Stimulated activated effector memory CD8-positive, alpha-beta T cell treated with anti-CD3 and anti-CD28 coated beads, Interleukin-12 subunit alpha, Interleukin-12 subunit beta, amount 100 ng/mL, for 72 hours (primary cell): ENCODE measurements around the gene HEBP2.

Experiments
- ATAC-seq: fragments of 150-1000 bp; cut with Tn5 transposase; 2 replicates; pipeline ENCODE4 v1.10.0; 2021
- DNase-seq, 2 donors: peaks; one replicate each; pipeline ENCODE4 v3.0.0; 2021 to 2022; ENCODE audit warnings: low spot score in 2 of 2
- H3K27ac Mint-ChIP-seq: one replicate; pipeline ENCODE4 v1.8.0; 2022; ENCODE audit warnings: mild to moderate bottlenecking, mixed read lengths
- H3K36me3 Mint-ChIP-seq: one replicate; pipeline ENCODE4 v1.8.0; 2022; ENCODE audit warnings: mild to moderate bottlenecking, mixed read lengths
- H3K4me1 Mint-ChIP-seq: one replicate; pipeline ENCODE4 v1.8.0; 2022; ENCODE audit warnings: mixed read lengths
- H3K4me3 Mint-ChIP-seq: one replicate; pipeline ENCODE4 v1.8.0; 2022; ENCODE audit warnings: mild to moderate bottlenecking, mixed read lengths
- H3K9me3 Mint-ChIP-seq: one replicate; pipeline ENCODE4 v1.8.0; 2022; ENCODE audit warnings: mixed read lengths

The HEBP2 gene

GRCh38 chr6:138427701-138428100 is 23.7 kb downstream of the HEBP2 start:
- Mint-ChIP-seq H3K36me3 (no peaks in the 10 kb centered on the region), H3K27ac (no peak overlapping the region), H3K4me3 (no peak overlapping the region), H3K9me3 (no peaks in the 10 kb centered on the region), H3K4me1 (no peaks in the 10 kb centered on the region)
- no peak for DNase-seq
- ATAC-seq: no peak

- no peaks in the 10 kb centered on the region for H3K4me1 Mint-ChIP-seq
- ATAC-seq (peak; percentile 53), DNase-seq (no peak)
- no peaks in the 10 kb centered on the region for H3K36me3 Mint-ChIP-seq
- H3K9me3 Mint-ChIP-seq: no peaks in the 10 kb centered on the region
- no peak overlapping the region for H3K4me3 Mint-ChIP-seq
- no peak overlapping the region for H3K27ac Mint-ChIP-seq
Measured at GRCh38 chr6:138428944-138429598, 25.0 kb downstream of the HEBP2 start.

DNA sequence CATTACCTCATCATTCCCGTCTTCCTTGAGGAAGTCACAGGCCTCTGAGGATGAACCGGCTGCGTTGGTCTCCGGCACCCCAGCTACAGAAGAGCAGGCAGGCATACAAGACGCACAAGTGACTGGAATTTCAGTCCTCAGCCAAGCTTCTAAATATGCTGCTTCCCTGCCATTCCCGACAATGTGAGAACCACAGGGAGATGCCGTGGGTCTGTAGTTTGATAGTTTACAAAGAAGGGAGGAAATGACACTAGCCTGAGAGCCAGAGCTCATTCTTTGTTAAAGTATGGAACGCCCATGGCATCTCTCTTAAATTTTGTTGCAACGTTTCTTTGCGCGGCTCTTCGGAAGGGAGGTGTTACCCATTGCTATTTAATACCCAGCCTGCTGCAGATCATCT is 25.7 kb downstream of the HEBP2 start:
- H3K27ac Mint-ChIP-seq: no peak overlapping the region

DNA sequence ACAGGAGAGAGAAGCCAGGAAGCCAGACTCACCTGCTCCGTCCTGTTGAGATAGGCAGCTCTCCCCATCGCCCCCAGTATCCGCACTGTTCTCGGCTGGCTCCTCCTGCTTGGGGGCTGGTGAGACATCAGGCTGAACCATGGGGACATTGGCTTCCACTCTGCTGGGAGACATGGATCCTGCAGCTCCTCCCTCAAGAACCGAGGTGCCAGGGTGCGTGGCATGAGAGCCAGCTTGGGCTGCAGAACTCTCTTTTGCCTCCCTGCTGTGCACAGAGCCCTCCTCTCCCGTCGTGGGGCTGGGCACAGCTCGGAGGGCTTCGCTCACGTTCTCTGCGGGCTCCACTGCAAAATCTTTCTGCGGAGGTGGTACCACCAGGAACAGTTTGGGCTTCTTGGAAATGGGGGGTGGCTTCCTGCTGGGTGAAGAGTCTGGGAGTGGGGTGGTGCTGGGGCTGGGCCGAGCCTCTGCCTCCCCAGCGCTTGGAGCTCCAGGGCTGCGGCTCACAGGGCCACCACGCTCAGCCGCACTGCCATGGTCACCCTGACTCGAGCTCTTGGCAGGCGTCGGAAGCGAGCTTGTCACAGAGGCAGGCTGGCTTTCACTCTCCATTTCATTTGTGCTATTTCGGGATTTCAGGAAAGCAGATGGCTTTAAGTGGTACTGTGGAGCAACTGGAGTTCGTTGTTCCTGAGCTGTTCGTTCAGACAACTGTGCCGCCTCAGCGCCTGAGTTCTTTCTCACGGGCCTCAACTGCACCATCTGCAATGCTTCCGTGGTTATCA is 26.5 kb downstream of the HEBP2 start:
- no peaks in the 10 kb centered on the region for H3K36me3 Mint-ChIP-seq
- DNase-seq (no peak), ATAC-seq (no peak)
- H3K27ac Mint-ChIP-seq: no peak overlapping the region
- H3K4me1 Mint-ChIP-seq: no peaks in the 10 kb centered on the region
- no peaks in the 10 kb centered on the region for H3K9me3 Mint-ChIP-seq
- H3K4me3 Mint-ChIP-seq: no peak overlapping the region

More for the DNA sequence above, 25.7 kb downstream of the HEBP2 start:
- Mint-ChIP-seq H3K9me3 (no peaks in the 10 kb centered on the region), H3K4me3 (no peak overlapping the region), H3K36me3 (no peaks in the 10 kb centered on the region), H3K4me1 (no peaks in the 10 kb centered on the region)
- DNase-seq: no peak
- ATAC-seq: no peak

GRCh38 chr6:138431256-138432062 is 27.4 kb downstream of the HEBP2 start:
- Mint-ChIP-seq H3K36me3 (no peaks in the 10 kb centered on the region), H3K4me1 (no peaks in the 10 kb centered on the region), H3K27ac (no peak overlapping the region), H3K4me3 (no peak overlapping the region), H3K9me3 (no peaks in the 10 kb centered on the region)
- ATAC-seq (peak; percentile 29), DNase-seq (no peak)

DNA sequence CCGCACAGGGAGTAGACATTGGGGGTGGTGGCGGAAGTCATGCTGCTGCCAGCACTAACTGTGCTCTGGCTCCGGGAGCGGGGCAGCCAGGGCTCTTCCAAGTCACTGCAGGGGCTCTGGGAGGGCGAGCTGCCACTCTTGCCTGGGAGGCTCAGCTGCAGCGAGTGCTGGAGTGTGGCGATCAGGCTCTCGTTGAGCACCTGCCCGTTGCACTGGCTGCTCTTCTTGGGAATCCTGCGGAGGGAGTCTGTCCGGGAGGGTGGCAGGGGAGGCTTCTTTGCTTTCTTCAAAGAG is 28.0 kb downstream of the HEBP2 start:
- no peak overlapping the region for H3K4me3 Mint-ChIP-seq
- no peak overlapping the region for H3K27ac Mint-ChIP-seq
- ATAC-seq (no peak), DNase-seq (no peak)
- H3K9me3 Mint-ChIP-seq: no peaks in the 10 kb centered on the region
- no peaks in the 10 kb centered on the region for H3K4me1 Mint-ChIP-seq
- no peaks in the 10 kb centered on the region for H3K36me3 Mint-ChIP-seq

- Mint-ChIP-seq H3K27ac (no peak overlapping the region), H3K4me3 (no peak overlapping the region), H3K9me3 (no peaks in the 10 kb centered on the region)
Measured at GRCh38 chr6:138434096-138434495, 30.1 kb downstream of the HEBP2 start.

GRCh38 chr6:138434925-138435324 is 30.9 kb downstream of the HEBP2 start:
- Mint-ChIP-seq H3K4me1 (no peaks in the 10 kb centered on the region), H3K27ac (no peak overlapping the region), H3K9me3 (no peaks in the 10 kb centered on the region), H3K36me3 (no peaks in the 10 kb centered on the region), H3K4me3 (no peak overlapping the region)
- ATAC-seq (no peak), DNase-seq (no peak)

More at GRCh38 chr6:138434096-138434495, 30.1 kb downstream of the HEBP2 start:
- DNase-seq (no peak), ATAC-seq (no peak)
- Mint-ChIP-seq H3K36me3 (no peaks in the 10 kb centered on the region), H3K4me1 (no peaks in the 10 kb centered on the region)

DNA sequence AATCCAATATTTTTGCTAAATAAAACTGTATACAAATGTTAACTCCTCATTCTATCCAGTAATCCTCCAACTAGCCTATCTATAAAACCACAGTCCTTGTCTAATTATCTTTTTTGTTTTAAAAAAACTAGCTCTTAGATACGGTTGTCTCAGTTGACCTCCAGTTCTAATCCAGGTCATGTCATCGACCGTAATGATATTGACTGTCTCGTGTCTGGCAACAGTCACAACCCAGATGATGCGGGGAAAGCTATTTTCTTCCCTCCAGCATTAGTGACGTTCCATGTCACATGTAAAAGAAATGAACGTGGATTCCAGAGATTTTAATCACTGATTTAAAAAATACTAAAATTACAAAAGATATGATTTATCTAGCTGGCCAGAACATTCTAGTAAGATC is 35.5 kb downstream of the HEBP2 start:
- Mint-ChIP-seq H3K27ac (no peak overlapping the region), H3K9me3 (no peaks in the 10 kb centered on the region), H3K36me3 (no peaks in the 10 kb centered on the region), H3K4me1 (no peaks in the 10 kb centered on the region), H3K4me3 (no peak overlapping the region)
- no peak for DNase-seq
- no peak for ATAC-seq

- Mint-ChIP-seq H3K4me1 (no peaks in the 10 kb centered on the region), H3K9me3 (no peaks in the 10 kb centered on the region), H3K4me3 (no peak overlapping the region), H3K27ac (no peak overlapping the region), H3K36me3 (no peaks in the 10 kb centered on the region)
- no peak for ATAC-seq
- DNase-seq: no peak
Measured at GRCh38 chr6:138440296-138440695, 36.3 kb downstream of the HEBP2 start.

- no peak for DNase-seq
- no peak for ATAC-seq
- no peaks in the 10 kb centered on the region for H3K9me3 Mint-ChIP-seq
- no peak overlapping the region for H3K4me3 Mint-ChIP-seq
- no peaks in the 10 kb centered on the region for H3K36me3 Mint-ChIP-seq
- H3K4me1 Mint-ChIP-seq: no peaks in the 10 kb centered on the region
- no peak overlapping the region for H3K27ac Mint-ChIP-seq
Measured at GRCh38 chr6:138440758-138441357, 36.8 kb downstream of the HEBP2 start.

- Mint-ChIP-seq H3K27ac (no peak overlapping the region), H3K4me3 (no peak overlapping the region), H3K9me3 (no peaks in the 10 kb centered on the region), H3K36me3 (no peaks in the 10 kb centered on the region), H3K4me1 (no peaks in the 10 kb centered on the region)
- DNase-seq (no peak), ATAC-seq (no peak)
Measured at GRCh38 chr6:138441965-138442364, 37.9 kb downstream of the HEBP2 start.

DNA sequence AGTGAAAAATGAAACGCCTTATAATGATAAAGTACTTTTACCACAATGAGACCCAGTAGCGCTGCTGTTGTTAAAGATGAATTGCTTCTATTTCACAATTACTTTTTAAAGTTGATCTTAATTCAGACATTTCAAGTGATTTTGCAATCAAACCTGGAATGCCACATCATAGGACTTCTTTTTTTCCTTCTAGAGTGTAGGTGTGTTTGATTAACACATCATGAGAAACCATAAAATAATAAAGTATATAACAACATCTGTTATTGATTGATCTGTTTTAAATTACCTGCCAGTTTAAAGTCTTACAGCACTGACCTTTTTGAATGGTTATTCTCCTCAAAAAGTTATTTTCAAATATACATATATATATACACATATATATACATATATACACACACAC is 38.6 kb downstream of the HEBP2 start:
- Mint-ChIP-seq H3K9me3 (no peaks in the 10 kb centered on the region), H3K4me1 (no peaks in the 10 kb centered on the region), H3K4me3 (no peak overlapping the region), H3K27ac (no peak overlapping the region), H3K36me3 (no peaks in the 10 kb centered on the region)
- ATAC-seq (no peak), DNase-seq (no peak)

- ATAC-seq: no peak
- H3K36me3 Mint-ChIP-seq: no peaks in the 10 kb centered on the region
- DNase-seq: no peak
- H3K9me3 Mint-ChIP-seq: no peaks in the 10 kb centered on the region
- H3K4me1 Mint-ChIP-seq: no peaks in the 10 kb centered on the region
- H3K4me3 Mint-ChIP-seq: no peak overlapping the region
- no peak overlapping the region for H3K27ac Mint-ChIP-seq
Measured at GRCh38 chr6:138443979-138444378, 40.0 kb downstream of the HEBP2 start.

- Mint-ChIP-seq H3K4me3 (no peak overlapping the region), H3K36me3 (no peaks in the 10 kb centered on the region), H3K9me3 (no peaks in the 10 kb centered on the region), H3K4me1 (peaks cover 12% of the 10 kb centered on the region), H3K27ac (no peak overlapping the region)
- ATAC-seq: no peak
- no peak for DNase-seq
Measured at GRCh38 chr6:138446821-138447220, 42.8 kb downstream of the HEBP2 start.
